ENCODE results near the gene KLK8.

KLK8 gene

GRCh38 chr19:51001515-51001914 lies at the start of gene KLK8:
TSS of gene KLK8 (minus strand) at chr19:51001604. CDS start at chr19:51001167, 437 bp downstream.
- no peak for DNase-seq

- no peak for DNase-seq
These were observed 45.6 kb upstream of the KLK8 start for GRCh38 chr19:51047031-51047335.

GRCh38 chr19:51044327-51044726 lies 42.9 kb upstream of the KLK8 start:
- no peak for DNase-seq

GRCh38 chr19:51043497-51043896 lies 42.1 kb upstream of the KLK8 start:
- DNase-seq, result no peak

- no peak for DNase-seq
These were observed 38.7 kb upstream of the KLK8 start for GRCh38 chr19:51040151-51040550.

GRCh38 chr19:51036519-51036918 lies 35.1 kb upstream of the KLK8 start:
- no peak for DNase-seq

GRCh38 chr19:51034704-51035103 lies 33.3 kb upstream of the KLK8 start, which contains the start of gene KLK12:
TSS of gene KLK12 (minus strand) at chr19:51035002. CDS start at chr19:51034621, 381 bp downstream.
- DNase-seq, result no peak

GRCh38 chr19:51031880-51032225 lies 30.4 kb upstream of the KLK8 start:
- DNase-seq, result no peak

GRCh38 chr19:51031220-51031879 lies 29.9 kb upstream of the KLK8 start:
- DNase-seq, result no peak

GRCh38 chr19:51030631-51031030 lies 29.2 kb upstream of the KLK8 start:
- DNase-seq, result no peak

GRCh38 chr19:51029718-51030117 lies 28.3 kb upstream of the KLK8 start:
- no peak for DNase-seq

GRCh38 chr19:51027873-51028272 lies 26.5 kb upstream of the KLK8 start:
- no peak for DNase-seq

GRCh38 chr19:51027126-51027806 lies 25.9 kb upstream of the KLK8 start:
- DNase-seq, result no peak

GRCh38 chr19:51026554-51026831 lies 25.1 kb upstream of the KLK8 start, which contains the start of gene KLK11:
TSS of gene KLK11 (minus strand) at chr19:51026616. CDS start at chr19:51025631, 985 bp downstream.
- no peak for DNase-seq

GRCh38 chr19:51025809-51026553 lies 24.6 kb upstream of the KLK8 start:
- no peak for DNase-seq

- DNase-seq, result no peak
These were observed 24.0 kb upstream of the KLK8 start for GRCh38 chr19:51025401-51025800.

GRCh38 chr19:51024924-51025323 lies 23.5 kb upstream of the KLK8 start:
- no peak for DNase-seq

- DNase-seq, result no peak
These were observed 22.5 kb upstream of the KLK8 start for GRCh38 chr19:51023946-51024345.

GRCh38 chr19:51022526-51022925 lies 21.1 kb upstream of the KLK8 start:
- DNase-seq, result no peak

- no peak for DNase-seq
These were observed 19.7 kb upstream of the KLK8 start for GRCh38 chr19:51020988-51021651.

GRCh38 chr19:51019544-51019925 lies 18.1 kb upstream of the KLK8 start, which contains the start of gene KLK10:
TSS of gene KLK10 (minus strand) at chr19:51019709. CDS start at chr19:51019130, 579 bp downstream.
- no peak for DNase-seq

- no peak for DNase-seq
These were observed 17.5 kb upstream of the KLK8 start for GRCh38 chr19:51018745-51019543.

All from stimulated activated CD4-positive, alpha-beta T cell treated with anti-CD3 and anti-CD28 coated beads, Interleukin-2, amount 100 ng/mL, for 48 hours (primary cell).